ENCODE results near the gene PSMD8.

The PSMD8 gene

DNA sequence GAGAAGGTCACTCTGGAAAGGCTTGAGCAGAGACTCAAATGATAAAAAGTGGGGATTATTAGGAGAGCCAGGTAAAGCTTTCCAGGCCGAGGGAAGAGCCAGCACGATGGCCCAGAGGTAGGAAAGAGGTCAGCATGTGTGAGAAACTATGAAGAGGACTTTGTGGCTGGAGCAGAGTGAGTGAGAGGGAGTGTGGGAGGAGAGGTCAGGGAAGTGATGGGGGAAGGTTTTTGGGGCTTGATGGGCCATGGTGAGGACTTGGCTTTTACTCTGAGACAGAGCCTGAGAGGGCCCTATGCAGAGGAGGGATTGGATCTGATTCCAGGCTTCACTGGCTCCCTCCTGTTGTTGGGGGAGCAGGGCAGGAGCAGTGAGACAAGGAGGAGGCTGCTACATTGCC, 33.4 kb upstream of the PSMD8 start:
- no peak overlapping the region for H3K4me3 ChIP-seq
- no peak overlapping the region for H3K9ac ChIP-seq (ENCODE audit: insufficient read length)
- no peaks in the 10 kb centered on the region for H3K36me3 ChIP-seq (ENCODE audit: insufficient read depth, low read length)
- no peak for DNase-seq (ENCODE audit: low read depth, low spot score)
- no peaks in the 10 kb centered on the region for H3K9me3 ChIP-seq (ENCODE audit: low read depth, low read length)
- no peak overlapping the region for H3K27ac ChIP-seq
- TF ChIP-seq EZH2 (IDR thresholded peaks at IDR 0.05) (no peak), POLR2AphosphoS5 (IDR thresholded peaks at IDR 0.05; ENCODE audit: borderline replicate concordance, low read depth, low read length) (no peak), FOXP2 (optimal IDR thresholded peaks at IDR 0.05; ENCODE audit: control extremely low read depth, extremely low read length, insufficient read depth) (no peak)

- Histone ChIP-seq H3K4me3 (no peak overlapping the region), H3K27ac (no peak overlapping the region), H3K36me3 (ENCODE audit: insufficient read depth, low read length) (no peaks in the 10 kb centered on the region), H3K9ac (ENCODE audit: insufficient read length) (no peak overlapping the region), H3K9me3 (ENCODE audit: low read depth, low read length) (no peaks in the 10 kb centered on the region)
- no peak for DNase-seq (ENCODE audit: low read depth, low spot score)
- TF ChIP-seq FOXP2 (optimal IDR thresholded peaks at IDR 0.05; ENCODE audit: control extremely low read depth, extremely low read length, insufficient read depth) (no peak), EZH2 (IDR thresholded peaks at IDR 0.05) (no peak), POLR2AphosphoS5 (IDR thresholded peaks at IDR 0.05; ENCODE audit: borderline replicate concordance, low read depth, low read length) (no peak)
Observed at GRCh38 chr19:38346837-38347236, 27.5 kb upstream of the PSMD8 start.

DNA sequence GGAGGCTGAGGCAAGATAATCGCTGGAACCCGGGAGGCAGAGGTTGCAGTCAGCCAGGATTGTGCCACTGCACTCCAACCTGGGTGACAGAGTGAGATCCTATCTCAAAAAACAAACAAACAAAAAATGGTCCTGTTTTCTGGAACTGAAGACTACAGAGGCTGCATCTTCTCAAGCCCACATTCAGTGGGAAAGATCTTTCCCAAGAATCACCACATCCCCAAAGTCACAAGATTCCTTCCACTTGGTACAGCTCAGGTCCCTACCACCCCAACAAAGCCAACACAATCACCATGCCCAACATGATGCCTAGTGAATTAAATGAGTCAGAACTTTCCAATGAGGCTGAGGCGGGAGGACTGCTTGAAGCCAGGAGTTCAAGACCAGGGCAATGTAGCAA, 23.5 kb upstream of the PSMD8 start:
- DNase-seq (ENCODE audit: low read depth, low spot score) = no peak
- Histone ChIP-seq H3K9ac (ENCODE audit: insufficient read length) (no peak overlapping the region), H3K9me3 (ENCODE audit: low read depth, low read length) (no peaks in the 10 kb centered on the region), H3K4me3 (no peak overlapping the region), H3K36me3 (ENCODE audit: insufficient read depth, low read length) (no peaks in the 10 kb centered on the region), H3K27ac (no peak overlapping the region)
- TF ChIP-seq FOXP2 (optimal IDR thresholded peaks at IDR 0.05; ENCODE audit: control extremely low read depth, extremely low read length, insufficient read depth) = no peak
- TF ChIP-seq EZH2 (IDR thresholded peaks at IDR 0.05) = no peak
- no peak for TF ChIP-seq POLR2AphosphoS5 (IDR thresholded peaks at IDR 0.05; ENCODE audit: borderline replicate concordance, low read depth, low read length)

DNA sequence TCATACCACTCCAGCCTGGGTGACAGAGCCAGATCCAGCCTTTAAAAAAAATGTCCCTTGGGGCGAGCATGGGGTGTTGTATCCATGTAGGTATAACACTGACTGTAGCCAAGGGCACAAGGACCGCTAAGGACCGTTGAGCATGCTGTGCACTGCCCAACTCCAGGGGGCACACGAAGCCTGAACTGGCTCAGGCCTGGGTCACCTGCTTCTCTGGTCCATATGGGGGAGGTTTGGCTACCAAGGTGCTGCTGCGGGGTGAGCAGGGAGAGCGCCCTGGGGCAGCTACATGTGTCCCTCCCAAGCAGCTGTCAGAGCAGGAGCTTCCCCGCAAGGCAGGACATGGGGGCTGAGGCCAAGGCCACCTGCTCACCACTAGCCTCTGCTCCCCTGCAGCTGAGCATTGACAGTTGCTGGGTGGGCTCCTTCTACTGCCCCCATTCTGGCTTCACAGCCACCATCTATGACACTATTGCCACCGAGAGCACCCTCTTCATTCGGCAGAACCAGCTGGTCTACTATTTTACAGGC, 22.4 kb upstream of the PSMD8 start:
- no peak overlapping the region for H3K27ac ChIP-seq
- DNase-seq (ENCODE audit: low read depth, low spot score) = no peak
- no peak for TF ChIP-seq POLR2AphosphoS5 (IDR thresholded peaks at IDR 0.05; ENCODE audit: borderline replicate concordance, low read depth, low read length)
- TF ChIP-seq EZH2 (IDR thresholded peaks at IDR 0.05) = no peak
- TF ChIP-seq FOXP2 (optimal IDR thresholded peaks at IDR 0.05; ENCODE audit: control extremely low read depth, extremely low read length, insufficient read depth) = no peak
- no peaks in the 10 kb centered on the region for H3K9me3 ChIP-seq (ENCODE audit: low read depth, low read length)
- H3K4me3 ChIP-seq = no peak overlapping the region
- H3K36me3 ChIP-seq (ENCODE audit: insufficient read depth, low read length) = no peaks in the 10 kb centered on the region
- H3K9ac ChIP-seq (ENCODE audit: insufficient read length) = no peak overlapping the region

DNA sequence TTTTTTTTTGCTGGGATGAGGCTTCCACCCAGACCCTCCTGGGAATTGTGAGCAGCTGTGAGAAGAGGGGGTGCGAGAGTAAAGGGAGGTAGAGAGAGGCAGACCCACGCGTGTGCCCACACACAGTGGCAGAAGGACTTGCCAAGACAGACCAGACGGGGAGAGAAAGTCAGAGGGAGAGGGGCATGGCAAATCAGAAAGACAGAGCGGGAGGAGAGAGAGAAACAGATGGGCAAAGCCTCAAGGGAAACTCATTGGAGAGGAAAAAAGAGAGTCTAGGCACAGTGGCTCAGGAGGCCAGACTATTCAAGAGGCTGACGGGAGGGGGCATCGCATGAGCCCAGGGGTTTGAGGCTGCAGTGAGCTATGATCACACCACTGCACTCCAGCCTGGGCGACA, 21.8 kb upstream of the PSMD8 start:
- H3K27ac ChIP-seq = no peak overlapping the region
- TF ChIP-seq FOXP2 (optimal IDR thresholded peaks at IDR 0.05; ENCODE audit: control extremely low read depth, extremely low read length, insufficient read depth) = no peak
- no peak for TF ChIP-seq POLR2AphosphoS5 (IDR thresholded peaks at IDR 0.05; ENCODE audit: borderline replicate concordance, low read depth, low read length)
- TF ChIP-seq EZH2 (IDR thresholded peaks at IDR 0.05) = no peak
- no peaks in the 10 kb centered on the region for H3K9me3 ChIP-seq (ENCODE audit: low read depth, low read length)
- H3K36me3 ChIP-seq (ENCODE audit: insufficient read depth, low read length) = no peaks in the 10 kb centered on the region
- no peak for DNase-seq (ENCODE audit: low read depth, low spot score)
- no peak overlapping the region for H3K9ac ChIP-seq (ENCODE audit: insufficient read length)
- H3K4me3 ChIP-seq = no peak overlapping the region

- no peaks in the 10 kb centered on the region for H3K36me3 ChIP-seq (ENCODE audit: insufficient read depth, low read length)
- H3K27ac ChIP-seq = no peak overlapping the region
- no peak for DNase-seq (ENCODE audit: low read depth, low spot score)
- TF ChIP-seq FOXP2 (optimal IDR thresholded peaks at IDR 0.05; ENCODE audit: control extremely low read depth, extremely low read length, insufficient read depth) (no peak), POLR2AphosphoS5 (IDR thresholded peaks at IDR 0.05; ENCODE audit: borderline replicate concordance, low read depth, low read length) (no peak), EZH2 (IDR thresholded peaks at IDR 0.05) (no peak)
- no peaks in the 10 kb centered on the region for H3K9me3 ChIP-seq (ENCODE audit: low read depth, low read length)
- no peak overlapping the region for H3K4me3 ChIP-seq
- H3K9ac ChIP-seq (ENCODE audit: insufficient read length) = no peak overlapping the region
Observed at GRCh38 chr19:38355728-38356725, 18.3 kb upstream of the PSMD8 start.

DNA sequence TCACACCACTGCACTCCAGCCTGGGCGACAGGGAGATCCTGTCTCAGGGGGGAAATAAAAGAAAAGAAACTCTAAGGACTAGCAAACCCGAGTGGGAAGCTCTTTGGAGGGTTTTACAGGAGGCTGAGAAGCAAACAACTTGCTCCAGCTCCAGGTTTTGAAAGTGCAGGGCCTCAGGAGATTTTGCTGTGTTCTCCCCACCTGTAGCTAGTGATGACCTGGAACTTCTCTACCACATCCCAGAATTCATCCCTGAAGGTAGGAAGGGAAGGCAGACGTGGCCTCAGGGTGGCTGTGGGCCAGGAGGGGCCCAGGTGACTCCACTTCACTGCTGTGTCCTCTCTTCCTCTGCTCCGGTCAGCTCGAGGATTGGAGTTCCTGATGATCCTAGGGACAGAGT, 16.3 kb upstream of the PSMD8 start:
- TF ChIP-seq POLR2AphosphoS5 (IDR thresholded peaks at IDR 0.05; ENCODE audit: borderline replicate concordance, low read depth, low read length) (no peak), FOXP2 (optimal IDR thresholded peaks at IDR 0.05; ENCODE audit: control extremely low read depth, extremely low read length, insufficient read depth) (no peak), EZH2 (IDR thresholded peaks at IDR 0.05) (no peak)
- no peaks in the 10 kb centered on the region for H3K9me3 ChIP-seq (ENCODE audit: low read depth, low read length)

DNA sequence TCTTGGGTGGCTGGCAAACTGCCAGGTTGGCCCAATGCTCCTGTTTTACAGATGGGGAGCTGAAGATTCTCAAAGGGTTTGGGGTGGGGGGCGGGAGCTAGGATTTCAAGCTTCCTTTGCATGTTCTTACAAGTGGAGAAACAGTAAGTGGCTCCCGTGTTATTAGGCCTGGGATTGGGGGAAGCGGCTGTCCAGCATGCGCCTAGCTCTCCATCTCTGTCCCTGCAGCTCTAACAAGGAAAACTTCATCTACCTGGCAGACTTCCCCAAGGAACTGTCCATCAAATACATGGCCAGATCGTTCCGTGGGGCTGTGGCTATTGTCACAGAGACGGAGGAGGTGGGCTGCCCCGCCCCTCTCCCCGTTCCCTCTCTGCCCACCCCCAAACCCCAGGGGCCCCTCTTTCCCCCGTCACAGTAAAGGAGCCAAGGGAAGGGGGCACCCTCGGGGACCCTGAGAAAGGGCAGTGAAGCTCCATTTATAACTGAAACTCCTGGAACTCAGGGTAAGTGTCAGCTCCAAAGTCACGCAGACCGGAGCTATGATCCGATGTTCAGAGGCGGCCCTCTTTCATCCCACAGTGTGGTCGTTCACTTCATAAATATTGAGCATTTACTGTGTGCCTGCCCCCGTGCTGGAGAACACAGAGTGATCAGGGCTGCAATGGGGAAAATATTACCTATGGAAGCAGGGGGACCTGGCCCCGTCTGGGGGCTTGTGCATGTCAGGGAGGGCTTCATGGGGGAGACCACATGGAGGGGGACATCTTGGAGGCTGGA, 14.9 kb upstream of the PSMD8 start:
- H3K9ac ChIP-seq (ENCODE audit: insufficient read length) = no peak overlapping the region
- no peak overlapping the region for H3K27ac ChIP-seq
- TF ChIP-seq EZH2 (IDR thresholded peaks at IDR 0.05) (no peak), FOXP2 (optimal IDR thresholded peaks at IDR 0.05; ENCODE audit: control extremely low read depth, extremely low read length, insufficient read depth) (no peak), POLR2AphosphoS5 (IDR thresholded peaks at IDR 0.05; ENCODE audit: borderline replicate concordance, low read depth, low read length) (no peak)
- no peak overlapping the region for H3K4me3 ChIP-seq
- no peak for DNase-seq (ENCODE audit: low read depth, low spot score)
- no peaks in the 10 kb centered on the region for H3K36me3 ChIP-seq (ENCODE audit: insufficient read depth, low read length)
- no peaks in the 10 kb centered on the region for H3K9me3 ChIP-seq (ENCODE audit: low read depth, low read length)

More for the DNA sequence above, 16.3 kb upstream of the PSMD8 start:
- Histone ChIP-seq H3K9ac (ENCODE audit: insufficient read length) (no peak overlapping the region), H3K36me3 (ENCODE audit: insufficient read depth, low read length) (no peaks in the 10 kb centered on the region), H3K4me3 (no peak overlapping the region), H3K27ac (no peak overlapping the region)
- no peak for DNase-seq (ENCODE audit: low read depth, low spot score)

Data from SK-N-MC (cell line).